Vagina (tissue), 2 donors: ENCODE measurements around the gene ARHGEF12. TPM values are rescaled to one million over a fixed set of nuclear protein-coding genes. Genes with fewer than 3 reads are reported as not detected.

Experiments
- DNase-seq, 2 donors: peaks; one replicate each; pipeline ENCODE4 v3.0.0-alpha.2; 2017; ENCODE audit errors: extremely low spot score in 2 of 2
- H3K27ac ChIP-seq: fragments of 200-600 bp; sonication (generic); one replicate; pipeline ENCODE4 v1.5.1; 2019
- H3K27me3 ChIP-seq: fragments of 200-600 bp; sonication (generic); one replicate; pipeline ENCODE4 v1.5.1; 2019
- H3K36me3 ChIP-seq, 2 donors: fragments of 200-600 bp; sonication (generic); one replicate each; pipeline ENCODE4 v1.5.1; 2017 to 2019
- H3K4me1 ChIP-seq: fragments of 200-600 bp; sonication (generic); one replicate; pipeline ENCODE4 v1.5.1; 2019
- H3K4me3 ChIP-seq, 2 donors: fragments of 200-600 bp; sonication (generic); 1 replicate in 1 of 2; 2 replicates in 1 of 2; pipeline ENCODE4 v1.5.1; 2016 to 2019
- H3K9me3 ChIP-seq: fragments of 200-600 bp; sonication (generic); one replicate; pipeline ENCODE4 v1.5.1; 2019
- CTCF ChIP-seq, 3 experiments: fragments of 450-650 bp in 2 of 3; fragments of 200-600 bp in 1 of 3; sonication (generic) in 1 of 3; IDR thresholded peaks; one replicate each; pipeline ENCODE4 v1.5.1; 2017 to 2019; ENCODE audit warnings: antibody characterized with exemption in 3 of 3, mild to moderate bottlenecking in 2 of 3, moderate library complexity in 2 of 3
- POLR2A ChIP-seq, 2 donors: fragments of 450-650 bp; IDR thresholded peaks; one replicate each; pipeline ENCODE4 v1.6.1; 2017; ENCODE audit warnings: antibody characterized with exemption in 2 of 2, mild to moderate bottlenecking in 2 of 2, moderate library complexity in 2 of 2
- POLR2AphosphoS5 ChIP-seq, 2 donors: sonication (generic); formaldehyde crosslinking; IDR thresholded peaks; one replicate each; pipeline ENCODE4 v1.9.0; 2017; ENCODE audit warnings: antibody characterized with exemption in 2 of 2, mild to moderate bottlenecking in 2 of 2, low read depth in 1 of 2; ENCODE audit not compliant: insufficient read depth in 1 of 2
- intact Hi-C: fragments of 100-400 bp; cut with DNase I; formaldehyde crosslinking; loops from one replicate; pipeline ENCODE4 v1.15.1; 2023
- total RNA-seq: library from RNA; depleted of rRNA; stranded (reverse); fragments of >200 nt; gene quantifications from one replicate; pipeline ENCODE4 v1.2.3, GENCODE V29; 2016

The ARHGEF12 gene
- total RNA-seq, 1 donor from 2014 or later, result 106 TPM

GRCh38 chr11:120431633-120432032, 95.4 kb downstream of the ARHGEF12 start:
- intact Hi-C loops, result no loop called here
- H3K4me3 ChIP-seq, result no peak overlapping the region
- no peaks in the 10 kb centered on the region for H3K27me3 ChIP-seq
- no peak for DNase-seq
- no peaks in the 10 kb centered on the region for H3K9me3 ChIP-seq
- no peak for TF ChIP-seq CTCF (IDR thresholded peaks at IDR 0.05)
- peaks cover 19% of the 10 kb centered on the region for H3K4me1 ChIP-seq
- H3K36me3 ChIP-seq, result no peaks in the 10 kb centered on the region
- peak overlapping the region; percentile 74 for H3K27ac ChIP-seq

- TF ChIP-seq POLR2A (IDR thresholded peaks at IDR 0.05) (no peak), POLR2AphosphoS5 (IDR thresholded peaks at IDR 0.05; ENCODE audit: insufficient read depth in 1 of 2, low read depth in 1 of 2) (peak in 1 of 2 donors; percentile 94)
- no peaks in the 10 kb centered on the region for H3K9me3 ChIP-seq
- H3K27ac ChIP-seq, result peak overlapping the region; percentile 74
- DNase-seq, result no peak
- H3K36me3 ChIP-seq, result peaks cover 0 to under 1% of the 10 kb centered on the region in 2 donors
- intact Hi-C loops, result no loop called here
- peaks cover 19% of the 10 kb centered on the region for H3K4me1 ChIP-seq
- H3K27me3 ChIP-seq, result no peaks in the 10 kb centered on the region
- H3K4me3 ChIP-seq, result no peak overlapping the region
Measured at GRCh38 chr11:120432056-120433018, 96.1 kb downstream of the ARHGEF12 start.

GRCh38 chr11:120441592-120441991, 105.4 kb downstream of the ARHGEF12 start:
- no peak for DNase-seq
- Histone ChIP-seq H3K9me3 (no peaks in the 10 kb centered on the region), H3K27me3 (no peaks in the 10 kb centered on the region), H3K4me3 (no peak overlapping the region), H3K27ac (no peak overlapping the region), H3K4me1 (no peaks in the 10 kb centered on the region), H3K36me3 (peaks cover 0 to 46% of the 10 kb centered on the region in 2 donors)
- no peak for TF ChIP-seq POLR2AphosphoS5 (IDR thresholded peaks at IDR 0.05; ENCODE audit: insufficient read depth in 1 of 2, low read depth in 1 of 2)
- intact Hi-C loops, result no loop called here

GRCh38 chr11:120442031-120442430, 105.8 kb downstream of the ARHGEF12 start:
- Histone ChIP-seq H3K27me3 (no peaks in the 10 kb centered on the region), H3K4me3 (no peak overlapping the region), H3K9me3 (no peaks in the 10 kb centered on the region), H3K4me1 (no peaks in the 10 kb centered on the region), H3K27ac (no peak overlapping the region), H3K36me3 (peaks cover 0 to 50% of the 10 kb centered on the region in 2 donors)
- no peak for TF ChIP-seq CTCF (IDR thresholded peaks at IDR 0.05)
- no peak for TF ChIP-seq POLR2AphosphoS5 (IDR thresholded peaks at IDR 0.05; ENCODE audit: insufficient read depth in 1 of 2, low read depth in 1 of 2)
- TF ChIP-seq POLR2A (IDR thresholded peaks at IDR 0.05), result no peak
- intact Hi-C loops, result no loop called here
- DNase-seq, result no peak

GRCh38 chr11:120446802-120447201, 110.6 kb downstream of the ARHGEF12 start:
- Histone ChIP-seq H3K27me3 (no peaks in the 10 kb centered on the region), H3K27ac (no peak overlapping the region), H3K4me3 (no peak overlapping the region), H3K9me3 (no peaks in the 10 kb centered on the region), H3K4me1 (no peaks in the 10 kb centered on the region), H3K36me3 (peaks cover 0 to 88% of the 10 kb centered on the region in 2 donors)
- intact Hi-C loops, result no loop called here
- TF ChIP-seq POLR2A (IDR thresholded peaks at IDR 0.05), result no peak
- no peak for DNase-seq

- Histone ChIP-seq H3K4me1 (no peaks in the 10 kb centered on the region), H3K27me3 (no peaks in the 10 kb centered on the region), H3K27ac (no peak overlapping the region), H3K4me3 (no peak overlapping the region), H3K9me3 (no peaks in the 10 kb centered on the region), H3K36me3 (peaks cover 0 to 91% of the 10 kb centered on the region in 2 donors)
- TF ChIP-seq CTCF (IDR thresholded peaks at IDR 0.05), result no peak
- no peak for TF ChIP-seq POLR2AphosphoS5 (IDR thresholded peaks at IDR 0.05; ENCODE audit: insufficient read depth in 1 of 2, low read depth in 1 of 2)
- TF ChIP-seq POLR2A (IDR thresholded peaks at IDR 0.05), result no peak
- intact Hi-C loops, result no loop called here
- DNase-seq, result no peak
Measured at GRCh38 chr11:120448240-120448639, 112.0 kb downstream of the ARHGEF12 start.
